ENCODE measurements around the gene GPC6. TPM values are rescaled to one million over a fixed set of nuclear protein-coding genes. Genes with fewer than 3 reads are reported as not detected.

The GPC6 gene
- total RNA-seq, 3 donors from 2014 or later (not counting 1 experiment from before 2014, with no cell fraction given) = not detected

- DNase-seq (no peak), ATAC-seq (no peak)
- Histone ChIP-seq H3K36me3 (ENCODE audit: control insufficient read depth, insufficient read depth, low read length) (no peaks in the 10 kb centered on the region), H3K9me3 (ENCODE audit: control insufficient read depth, insufficient read depth, low read length) (no peaks in the 10 kb centered on the region), H3K4me1 (ENCODE audit: control insufficient read depth, insufficient read depth, low read length) (no peaks in the 10 kb centered on the region), H3K4me3 (ENCODE audit: low read length) (no peak overlapping the region), H3K27ac (ENCODE audit: low read length) (no peak overlapping the region), H3K27me3 (ENCODE audit: control insufficient read depth, insufficient read depth, low read length) (no peaks in the 10 kb centered on the region)
- Mint-ChIP-seq H3K27ac (no peak overlapping the region), H3K4me3 (no peak overlapping the region), H3K9me3 (no peaks in the 10 kb centered on the region), H3K4me1 (no peaks in the 10 kb centered on the region), H3K27me3 (ENCODE audit: low read depth in 2 of 2) (no peaks in the 10 kb centered on the region), H3K36me3 (no peaks in the 10 kb centered on the region)
- intact Hi-C loops (cut with micrococcal nuclease) = no loop called here
- TF ChIP-seq CTCF (IDR thresholded peaks at IDR 0.05) = no peak
- WGBS (ENCODE audit: insufficient coverage) = 75% methylated on average over 7 of the region's 7 CpGs
Measured at GRCh38 chr13:94303644-94304174, 1077.1 kb downstream of the GPC6 start.

GRCh38 chr13:94305033-94305432 is 1078.4 kb downstream of the GPC6 start:
- no peaks in the 10 kb centered on the region for H3K27me3 ChIP-seq (ENCODE audit: control insufficient read depth, insufficient read depth, low read length)
- no peak overlapping the region for H3K27ac ChIP-seq (ENCODE audit: low read length)
- no peak overlapping the region for H3K4me3 ChIP-seq (ENCODE audit: low read length)
- WGBS (ENCODE audit: insufficient coverage) = 100% methylated on average over 1 of the region's 2 CpGs
- H3K36me3 ChIP-seq (ENCODE audit: control insufficient read depth, insufficient read depth, low read length) = no peaks in the 10 kb centered on the region
- ATAC-seq (no peak), DNase-seq (no peak)
- H3K27ac Mint-ChIP-seq = no peak overlapping the region
- H3K9me3 ChIP-seq (ENCODE audit: control insufficient read depth, insufficient read depth, low read length) = no peaks in the 10 kb centered on the region
- no peaks in the 10 kb centered on the region for H3K4me1 ChIP-seq (ENCODE audit: control insufficient read depth, insufficient read depth, low read length)
- intact Hi-C loops (cut with micrococcal nuclease) = no loop called here
- H3K4me1 Mint-ChIP-seq = no peaks in the 10 kb centered on the region
- H3K27me3 Mint-ChIP-seq (ENCODE audit: low read depth in 2 of 2) = no peaks in the 10 kb centered on the region
- no peak for TF ChIP-seq CTCF (IDR thresholded peaks at IDR 0.05)
- H3K36me3 Mint-ChIP-seq = no peaks in the 10 kb centered on the region
- H3K9me3 Mint-ChIP-seq = no peaks in the 10 kb centered on the region
- H3K4me3 Mint-ChIP-seq = no peak overlapping the region

GRCh38 chr13:94305463-94305862 is 1078.9 kb downstream of the GPC6 start:
- Histone ChIP-seq H3K4me3 (ENCODE audit: low read length) (no peak overlapping the region), H3K27me3 (ENCODE audit: control insufficient read depth, insufficient read depth, low read length) (no peaks in the 10 kb centered on the region), H3K9me3 (ENCODE audit: control insufficient read depth, insufficient read depth, low read length) (no peaks in the 10 kb centered on the region), H3K27ac (ENCODE audit: low read length) (no peak overlapping the region), H3K36me3 (ENCODE audit: control insufficient read depth, insufficient read depth, low read length) (no peaks in the 10 kb centered on the region), H3K4me1 (ENCODE audit: control insufficient read depth, insufficient read depth, low read length) (no peaks in the 10 kb centered on the region)
- TF ChIP-seq CTCF (IDR thresholded peaks at IDR 0.05) = no peak
- ATAC-seq (no peak), DNase-seq (no peak)
- intact Hi-C loops (cut with micrococcal nuclease) = no loop called here
- Mint-ChIP-seq H3K4me1 (no peaks in the 10 kb centered on the region), H3K36me3 (no peaks in the 10 kb centered on the region), H3K27me3 (ENCODE audit: low read depth in 2 of 2) (no peaks in the 10 kb centered on the region), H3K9me3 (no peaks in the 10 kb centered on the region), H3K4me3 (no peak overlapping the region), H3K27ac (no peak overlapping the region)
- WGBS (ENCODE audit: insufficient coverage) = no CpG with 5 or more reads among the region's 1 CpG

GRCh38 chr13:94305934-94306333 is 1079.3 kb downstream of the GPC6 start:
- intact Hi-C loops (cut with micrococcal nuclease) = no loop called here
- no peaks in the 10 kb centered on the region for H3K9me3 ChIP-seq (ENCODE audit: control insufficient read depth, insufficient read depth, low read length)
- WGBS (ENCODE audit: insufficient coverage) = 92% methylated on average over 4 of the region's 4 CpGs
- no peaks in the 10 kb centered on the region for H3K36me3 ChIP-seq (ENCODE audit: control insufficient read depth, insufficient read depth, low read length)
- no peak for TF ChIP-seq CTCF (IDR thresholded peaks at IDR 0.05)
- Mint-ChIP-seq H3K36me3 (no peaks in the 10 kb centered on the region), H3K4me3 (no peak overlapping the region), H3K27ac (no peak overlapping the region), H3K27me3 (ENCODE audit: low read depth in 2 of 2) (no peaks in the 10 kb centered on the region), H3K9me3 (no peaks in the 10 kb centered on the region), H3K4me1 (no peaks in the 10 kb centered on the region)
- H3K4me1 ChIP-seq (ENCODE audit: control insufficient read depth, insufficient read depth, low read length) = no peaks in the 10 kb centered on the region
- no peak for ATAC-seq
- H3K27me3 ChIP-seq (ENCODE audit: control insufficient read depth, insufficient read depth, low read length) = no peaks in the 10 kb centered on the region
- no peak overlapping the region for H3K4me3 ChIP-seq (ENCODE audit: low read length)
- no peak overlapping the region for H3K27ac ChIP-seq (ENCODE audit: low read length)
- DNase-seq = no peak

Measured in natural killer cell (primary cell).